ENCODE results near the gene CLEC16A.
A peak's percentile ranks its signal among the peaks of the same experiment; 100 is the strongest.

CLEC16A gene

GRCh38 chr16:11231367-11231970 lies 287.1 kb downstream of the CLEC16A start:
- H3K36me3 ChIP-seq = no peaks in the 10 kb centered on the region
- H3K27ac ChIP-seq = no peak overlapping the region
- H3K4me2 ChIP-seq = peak overlapping the region; percentile 58
- no peak overlapping the region for H3K9ac ChIP-seq
- H4K20me1 ChIP-seq = no peaks in the 10 kb centered on the region
- H3K4me1 ChIP-seq = peaks cover 73% of the 10 kb centered on the region
- H3K4me3 ChIP-seq = no peak overlapping the region
- H3K9me3 ChIP-seq = no peaks in the 10 kb centered on the region
- no peaks in the 10 kb centered on the region for H3K27me3 ChIP-seq
- TF ChIP-seq Cebpa-rat (IDR thresholded peaks at IDR 0.05) = no peak

Data from BLaER1 (cell line).